K562 (cell line): ENCODE measurements around the gene PGM3. TPM values are rescaled to one million over a fixed set of nuclear protein-coding genes. Genes with fewer than 3 reads are reported as not detected.

ENCODE experiments used
- ATAC-seq: fragments of 200-7000 bp; cut with Tn5 transposase; 3 replicates; pipeline ENCODE4 v1.9.1; 2020; ENCODE audit warnings: moderate library complexity
- BruUV-seq: library from RNA; stranded (reverse); fragments of 400-500 nt; replicated peaks from 2 replicates; lab custom pipeline; 2021; lab: Mats Ljungman, UMichigan
- CTCF ChIA-PET: fragments of 300-600 bp; formaldehyde crosslinking; extraction: SDS; loops from one replicate; lab custom pipeline; 2021; ENCODE audit warnings: low intra/inter-chr PET ratio; lab: Yijun Ruan, JAX
- POLR2A ChIA-PET: fragments of 300-600, 350-650 bp; sonication (Branson Sonifier 250); formaldehyde crosslinking; extraction: SDS; loops from one replicate; lab custom pipeline; 2021; ENCODE audit warnings: antibody characterized with exemption, inconsistent platforms; lab: Yijun Ruan, JAX
- DNase-seq, 4 experiments: peaks; one replicate each; pipeline versions ENCODE4 v3.0.0 to v3.0.0-alpha.2; 2011 to 2018; ENCODE audit warnings: low spot score in 3 of 4, mixed read lengths in 3 of 4; ENCODE audit errors: extremely low read depth in 1 of 4
- FAIRE-seq: peaks from 2 replicates; lab custom pipeline; 2011; peaks lifted over from hg19 to GRCh38; lab: Jason Lieb, UNC
- H2AFZ ChIP-seq: 2 replicates; pipeline ENCODE4 v1.6.0; 2011; ENCODE audit warnings: low read depth, low read length, control low read depth, inconsistent platforms
- H3K27ac ChIP-seq: fragments of 200-600 bp; 3 replicates; pipeline ENCODE4 v1.8.0; 2011; ENCODE audit warnings: low read depth, mild to moderate bottlenecking, control low read depth, inconsistent platforms, low read length, moderate library complexity, mixed read lengths; ENCODE audit errors: extremely low read depth
- H3K27me3 ChIP-seq, 2 experiments: fragments of 300-600 bp in 1 of 2; 2 replicates in 1 of 2; 3 replicates in 1 of 2; pipeline versions ENCODE4 v1.6.0 to v1.8.0; 2011; ENCODE audit warnings: inconsistent platforms in 2 of 2, low read length in 2 of 2, mild to moderate bottlenecking in 1 of 2, mixed read lengths in 1 of 2, moderate library complexity in 1 of 2; ENCODE audit not compliant: control insufficient read depth in 2 of 2, insufficient read depth in 2 of 2
- H3K36me3 ChIP-seq: fragments of 300-600 bp; 3 replicates; pipeline ENCODE4 v1.8.0; 2011; ENCODE audit warnings: mild to moderate bottlenecking, low read length, inconsistent platforms; ENCODE audit not compliant: control insufficient read depth, insufficient read depth
- H3K4me1 ChIP-seq, 2 experiments: fragments of 200-600 bp in 1 of 2; replicated peaks in 1 of 2; 2 replicates in 1 of 2; 3 replicates in 1 of 2; pipeline versions ENCODE4 v1.5.1 to v1.8.0; 2011; ENCODE audit warnings: inconsistent platforms in 2 of 2, low read length in 2 of 2, mild to moderate bottlenecking in 1 of 2, mixed read lengths in 1 of 2, moderate library complexity in 1 of 2; ENCODE audit not compliant: control insufficient read depth in 2 of 2, insufficient read depth in 2 of 2
- H3K4me2 ChIP-seq: 2 replicates; pipeline ENCODE4 v1.6.1; 2011; ENCODE audit warnings: low read length, control low read depth, inconsistent platforms, mixed read lengths; ENCODE audit not compliant: insufficient read depth
- H3K4me3 ChIP-seq: fragments of 200-600 bp; sonication (generic), shearing (Covaris generic); 2 replicates; pipeline ENCODE4 v1.5.1; 2016; ENCODE audit warnings: control low read depth, inconsistent platforms
- H3K79me2 ChIP-seq: fragments of 200-600 bp; 3 replicates; pipeline ENCODE4 v1.8.0; 2011; ENCODE audit warnings: low read length, inconsistent platforms; ENCODE audit not compliant: control insufficient read depth, insufficient read depth
- H3K9ac ChIP-seq, 2 experiments: 2 replicates each; pipeline versions ENCODE4 v1.6.0 to v1.6.1; 2011; ENCODE audit warnings: low read depth in 2 of 2, low read length in 2 of 2, control low read depth in 1 of 2, inconsistent platforms in 1 of 2, mild to moderate bottlenecking in 1 of 2, mixed read lengths in 1 of 2; ENCODE audit not compliant: insufficient read depth in 1 of 2
- H3K9me1 ChIP-seq: one replicate; pipeline ENCODE4 v1.6.0; 2011; ENCODE audit warnings: inconsistent platforms, mild to moderate bottlenecking, low read length, moderate library complexity; ENCODE audit not compliant: control insufficient read depth, insufficient read depth
- H3K9me3 ChIP-seq: replicated peaks from 2 replicates; pipeline ENCODE4 v1.5.1; 2011; ENCODE audit warnings: low read depth, low read length, inconsistent platforms; ENCODE audit not compliant: control insufficient read depth, insufficient read depth
- H4K20me1 ChIP-seq: replicated peaks from 2 replicates; pipeline ENCODE4 v1.6.1; 2011; ENCODE audit warnings: low read length, inconsistent platforms, mixed read lengths; ENCODE audit not compliant: control insufficient read depth, insufficient read depth
- ARNT ChIP-seq, 2 experiments: fragments of 450-650 bp; IDR thresholded peaks; 2 replicates each; pipeline ENCODE4 v1.6.1; 2016; ENCODE audit warnings: mild to moderate bottlenecking in 1 of 2
- CCNT2 ChIP-seq: IDR thresholded peaks from 2 replicates; pipeline ENCODE4 v1.6.1; 2011; ENCODE audit warnings: borderline replicate concordance, low read depth, mild to moderate bottlenecking, moderate library complexity, mixed read lengths, low read length; ENCODE audit not compliant: insufficient read length; ENCODE audit errors: extremely low read depth
- MAZ ChIP-seq, 2 experiments: fragments of 450-650 bp in 1 of 2; sonication (generic) in 1 of 2; formaldehyde crosslinking; IDR thresholded peaks in 1 of 2; conservative IDR thresholded peaks in 1 of 2; 2 replicates each; pipeline versions ENCODE4 v1.4.0 to v1.5.0; 2020; ENCODE audit warnings: mild to moderate bottlenecking in 1 of 2, missing genetic modification reagents in 1 of 2
- NFE2L1 ChIP-seq: fragments of 450-650 bp; IDR thresholded peaks from 2 replicates; pipeline ENCODE4 v1.6.1; 2016; ENCODE audit warnings: missing genetic modification characterization, low read depth, mild to moderate bottlenecking, missing compliant biosample characterization, moderate library complexity, borderline replicate concordance
- NUFIP1 ChIP-seq: fragments of 450-650 bp; IDR thresholded peaks from 2 replicates; pipeline ENCODE4 v1.6.1; 2018; ENCODE audit not compliant: partially characterized antibody
- RBM34 ChIP-seq: fragments of 200-400 bp; formaldehyde crosslinking; IDR thresholded peaks from 2 replicates; pipeline ENCODE4 v1.6.1; 2018; ENCODE audit warnings: low read length, borderline replicate concordance; ENCODE audit not compliant: insufficient read depth
- RCOR1 ChIP-seq, 2 experiments: IDR thresholded peaks; 2 replicates each; pipeline ENCODE4 v1.6.1; 2012; ENCODE audit warnings: low read depth in 2 of 2, low read length in 2 of 2, borderline replicate concordance in 1 of 2, improper control_type of control experiment in 1 of 2
- RHOXF2B ChIP-seq: fragments of 250-450 bp; sonication (Bioruptor Pico); conservative IDR thresholded peaks from 2 replicates; pipeline ENCODE4 v1.5.1; 2021
- SNIP1 ChIP-seq: fragments of 450-650 bp; IDR thresholded peaks from 2 replicates; pipeline ENCODE4 v1.7.1; 2017; ENCODE audit warnings: low read depth, mild to moderate bottlenecking
- TAF15 ChIP-seq: fragments of 200-400 bp; formaldehyde crosslinking; IDR thresholded peaks from 2 replicates; pipeline ENCODE4 v1.6.1; 2017; ENCODE audit warnings: mild to moderate bottlenecking, low read depth, low read length, moderate library complexity
- TCFL5 ChIP-seq: fragments of 250-450 bp; sonication (Bioruptor Pico); conservative IDR thresholded peaks from 2 replicates; pipeline ENCODE4 v1.6.1; 2021; ENCODE audit warnings: mild to moderate bottlenecking, moderate library complexity, matching md5 sums
- TSC22D4 ChIP-seq: fragments of 450-650 bp; IDR thresholded peaks from 2 replicates; pipeline ENCODE4 v1.6.1; 2016; ENCODE audit warnings: missing genetic modification characterization, missing biosample characterization, control low read depth
- ZNF766 ChIP-seq: fragments of 200-800 bp; sonication (Bioruptor generic); conservative IDR thresholded peaks from 2 replicates; pipeline ENCODE4 v1.6.1; 2016; ENCODE audit warnings: missing genetic modification characterization, missing compliant biosample characterization
- WGBS: fragments of 100-300 bp; shearing (Covaris generic); methylation state at CpG from one replicate; pipeline ENCODE4 v1.1.6; 2016; ENCODE audit warnings: low coverage, mixed read lengths; ENCODE audit not compliant: insufficient coverage; ENCODE audit errors: missing lambda C conversion rate; 5-methylcytosine and 5-hydroxymethylcytosine counted together
- in situ Hi-C: fragments of 300-500 bp; cut with MboI; formaldehyde crosslinking; loops from 4 replicates; pipeline ENCODE4 v1.15.0; 2018; ENCODE audit warnings: inconsistent platforms, mixed read lengths
- intact Hi-C: fragments of 100-400 bp; cut with micrococcal nuclease; formaldehyde crosslinking; loops from 2 replicates; pipeline ENCODE4 v1.14.2; 2022
- polyA plus RNA-seq, 8 experiments: library from polyadenylated mRNA; depleted of rRNA in 4 of 8; stranded (reverse) in 5 of 8; unstranded in 3 of 8; fragments of >200 nt; fragmentation: Nextera tagmentation in 2 of 8; fragmentation: Illumina TruSeq in 1 of 8; extraction: Ambion mirVana in 2 of 8; extraction: Trizol in 1 of 8; gene quantifications; 2 replicates each; pipeline versions ENCODE4 v1.2.1 to v1.2.3, GENCODE V29; 2011 to 2014; ENCODE audit warnings: inconsistent platforms in 1 of 8, missing spikeins in 1 of 8
- total RNA-seq, 7 experiments: library from RNA; depleted of rRNA in 6 of 7; stranded (reverse); fragments of >200 nt in 6 of 7; fragmentation: Illumina TruSeq in 2 of 7; extraction: Trizol in 2 of 7; gene quantifications; 2 replicates each; pipeline versions ENCODE4 v1.2.1 to v1.2.3, GENCODE V29; 2011 to 2021; ENCODE audit warnings: low replicate concordance in 1 of 7
- TF ChIP-seq, protein P1 (sequence below): fragments of 250-450 bp; sonication (Bioruptor Pico); IDR thresholded peaks from 2 replicates; pipeline ENCODE4 v1.4.0; 2020; ENCODE audit warnings: mild to moderate bottlenecking, moderate library complexity
- TF ChIP-seq, protein P2 (sequence below): IDR thresholded peaks from 2 replicates; pipeline ENCODE4 v1.6.1; 2011; ENCODE audit not compliant: insufficient read length; ENCODE audit errors: extremely low read depth
- TF ChIP-seq, protein P3 (sequence below): fragments of 250-450 bp; sonication (Bioruptor Pico); IDR thresholded peaks from 2 replicates; pipeline ENCODE4 v1.4.0; 2020; ENCODE audit warnings: mild to moderate bottlenecking
- TF ChIP-seq, protein P4 (sequence below): IDR thresholded peaks from 2 replicates; pipeline ENCODE4 v1.6.1; 2012; ENCODE audit warnings: low read depth, low read length, improper control_type of control experiment, borderline replicate concordance

PGM3 gene
- total and polyA plus RNA-seq, 9 of the 15 experiments (the other 6 are each of a cell fraction or from before 2014, with no cell fraction given), result 19.1 to 107 (median 50.5) TPM

DNA sequence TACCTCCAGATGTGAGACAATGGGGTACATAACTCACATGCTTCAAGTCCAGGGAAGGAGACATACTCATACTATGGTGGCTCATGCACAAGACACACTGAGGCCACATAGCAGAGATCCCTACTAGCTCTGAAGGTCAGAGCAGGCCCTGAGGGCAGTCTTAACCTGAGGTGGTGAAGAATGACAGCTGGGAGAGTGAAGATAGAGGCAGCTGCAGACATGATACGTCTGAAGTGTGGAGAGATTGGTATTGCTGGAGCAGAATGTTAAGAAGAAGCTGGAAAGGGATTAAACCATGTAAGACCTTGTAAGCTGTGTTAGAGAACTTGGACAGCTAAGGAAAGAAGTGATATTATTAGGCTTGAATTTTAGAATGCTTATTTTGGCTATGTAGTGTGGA, 32.9 kb downstream of the PGM3 start:
- CTCF ChIA-PET, result no interaction called here
- H3K79me2 ChIP-seq, result no peaks in the 10 kb centered on the region
- no peak for TF ChIP-seq TCFL5 (CRISPR knock-in tag)
- TF ChIP-seq ARNT (IDR thresholded peaks at IDR 0.05), result peak in 1 of 2 experiments; percentile 58; a peak in 1 of 4 replicates
- TF ChIP-seq, protein P1, sequence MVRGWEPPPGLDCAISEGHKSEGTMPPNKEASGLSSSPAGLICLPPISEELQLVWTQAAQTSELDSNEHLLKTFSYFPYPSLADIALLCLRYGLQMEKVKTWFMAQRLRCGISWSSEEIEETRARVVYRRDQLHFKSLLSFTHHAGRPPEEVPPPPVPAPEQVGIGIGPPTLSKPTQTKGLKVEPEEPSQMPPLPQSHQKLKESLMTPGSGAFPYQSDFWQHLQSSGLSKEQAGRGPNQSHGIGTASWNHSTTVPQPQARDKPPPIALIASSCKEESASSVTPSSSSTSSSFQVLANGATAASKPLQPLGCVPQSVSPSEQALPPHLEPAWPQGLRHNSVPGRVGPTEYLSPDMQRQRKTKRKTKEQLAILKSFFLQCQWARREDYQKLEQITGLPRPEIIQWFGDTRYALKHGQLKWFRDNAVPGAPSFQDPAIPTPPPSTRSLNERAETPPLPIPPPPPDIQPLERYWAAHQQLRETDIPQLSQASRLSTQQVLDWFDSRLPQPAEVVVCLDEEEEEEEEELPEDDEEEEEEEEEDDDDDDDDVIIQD (CRISPR knock-in tag), result no peak
- TF ChIP-seq, protein P2, sequence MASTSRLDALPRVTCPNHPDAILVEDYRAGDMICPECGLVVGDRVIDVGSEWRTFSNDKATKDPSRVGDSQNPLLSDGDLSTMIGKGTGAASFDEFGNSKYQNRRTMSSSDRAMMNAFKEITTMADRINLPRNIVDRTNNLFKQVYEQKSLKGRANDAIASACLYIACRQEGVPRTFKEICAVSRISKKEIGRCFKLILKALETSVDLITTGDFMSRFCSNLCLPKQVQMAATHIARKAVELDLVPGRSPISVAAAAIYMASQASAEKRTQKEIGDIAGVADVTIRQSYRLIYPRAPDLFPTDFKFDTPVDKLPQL, result no peak
- no peak for TF ChIP-seq RHOXF2B (CRISPR knock-in tag)
- no peak for TF ChIP-seq NFE2L1 (tag)
- no peak for TF ChIP-seq RCOR1 (IDR thresholded peaks at IDR 0.05; ENCODE audit: borderline replicate concordance in 1 of 2, low read depth in 2 of 2, low read length in 2 of 2)
- no peak for TF ChIP-seq SNIP1
- TF ChIP-seq CCNT2, result no peak
- TF ChIP-seq NUFIP1, result no peak
- TF ChIP-seq ZNF766 (CRISPR knock-in tag), result no peak
- TF ChIP-seq MAZ (CRISPR knock-in tag; conservative IDR thresholded peaks at IDR 0.05 in 1 of 2, IDR thresholded peaks at IDR 0.05 in 1 of 2), result no peak
- TF ChIP-seq, protein P3, sequence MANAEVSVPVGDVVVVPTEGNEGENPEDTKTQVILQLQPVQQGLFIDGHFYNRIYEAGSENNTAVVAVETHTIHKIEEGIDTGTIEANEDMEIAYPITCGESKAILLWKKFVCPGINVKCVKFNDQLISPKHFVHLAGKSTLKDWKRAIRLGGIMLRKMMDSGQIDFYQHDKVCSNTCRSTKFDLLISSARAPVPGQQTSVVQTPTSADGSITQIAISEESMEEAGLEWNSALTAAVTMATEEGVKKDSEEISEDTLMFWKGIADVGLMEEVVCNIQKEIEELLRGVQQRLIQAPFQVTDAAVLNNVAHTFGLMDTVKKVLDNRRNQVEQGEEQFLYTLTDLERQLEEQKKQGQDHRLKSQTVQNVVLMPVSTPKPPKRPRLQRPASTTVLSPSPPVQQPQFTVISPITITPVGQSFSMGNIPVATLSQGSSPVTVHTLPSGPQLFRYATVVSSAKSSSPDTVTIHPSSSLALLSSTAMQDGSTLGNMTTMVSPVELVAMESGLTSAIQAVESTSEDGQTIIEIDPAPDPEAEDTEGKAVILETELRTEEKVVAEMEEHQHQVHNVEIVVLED (CRISPR knock-in tag), result no peak
- TF ChIP-seq RBM34, result no peak
- TF ChIP-seq TSC22D4, result no peak
- no peak for TF ChIP-seq TAF15
- TF ChIP-seq, protein P4, sequence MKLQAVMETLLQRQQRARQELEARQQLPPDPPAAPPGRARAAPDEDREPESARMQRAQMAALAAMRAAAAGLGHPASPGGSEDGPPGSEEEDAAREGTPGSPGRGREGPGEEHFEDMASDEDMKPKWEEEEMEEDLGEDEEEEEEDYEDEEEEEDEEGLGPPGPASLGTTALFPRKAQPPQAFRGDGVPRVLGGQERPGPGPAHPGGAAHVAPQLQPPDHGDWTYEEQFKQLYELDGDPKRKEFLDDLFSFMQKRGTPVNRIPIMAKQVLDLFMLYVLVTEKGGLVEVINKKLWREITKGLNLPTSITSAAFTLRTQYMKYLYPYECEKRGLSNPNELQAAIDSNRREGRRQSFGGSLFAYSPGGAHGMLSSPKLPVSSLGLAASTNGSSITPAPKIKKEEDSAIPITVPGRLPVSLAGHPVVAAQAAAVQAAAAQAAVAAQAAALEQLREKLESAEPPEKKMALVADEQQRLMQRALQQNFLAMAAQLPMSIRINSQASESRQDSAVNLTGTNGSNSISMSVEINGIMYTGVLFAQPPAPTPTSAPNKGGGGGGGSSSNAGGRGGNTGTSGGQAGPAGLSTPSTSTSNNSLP, result no peak

More for the DNA sequence above, 32.9 kb downstream of the PGM3 start:
- H3K4me1 ChIP-seq, result peaks cover 0 to 6% of the 10 kb centered on the region in 2 experiments; a peak in 2 of 5 replicates
- no TSS peak for BruUV-seq
- H2AFZ ChIP-seq, result peak overlapping the region; percentile 59; the same call in 1 of the 2 replicates
- no peak overlapping the region for H3K4me3 ChIP-seq
- DNase-seq (peak; percentile 7 to 80 (median 44)), ATAC-seq (peak; percentile 97), FAIRE-seq (peak; percentile 81)
- 38% methylated on average over 1 of the region's 1 CpG for WGBS
- H3K9me1 ChIP-seq, result no peaks in the 10 kb centered on the region
- no peaks in the 10 kb centered on the region for H3K27me3 ChIP-seq
- POLR2A ChIA-PET, result interaction anchor here (0.9 to 1.3 kb wide), 6 partner anchors 10 to 30 kb away, joined by 3 to 4 read pairs (median 3); no protein-coding TSS in a partner anchor
- no peak overlapping the region; the same call in 1 of the 2 replicates for H3K4me2 ChIP-seq
- no peaks in the 10 kb centered on the region for H3K9me3 ChIP-seq
- peak overlapping the region; percentile 45; the same call in 1 of the 3 replicates for H3K27ac ChIP-seq
- intact Hi-C loops, result no loop called here
- H4K20me1 ChIP-seq, result no peaks in the 10 kb centered on the region
- in situ Hi-C loops, result no loop called here
- H3K36me3 ChIP-seq, result no peaks in the 10 kb centered on the region; the same call in 2 of the 3 replicates
- H3K9ac ChIP-seq, result no peak overlapping the region
